ENCODE measurements around the gene SLC66A3.

DNA sequence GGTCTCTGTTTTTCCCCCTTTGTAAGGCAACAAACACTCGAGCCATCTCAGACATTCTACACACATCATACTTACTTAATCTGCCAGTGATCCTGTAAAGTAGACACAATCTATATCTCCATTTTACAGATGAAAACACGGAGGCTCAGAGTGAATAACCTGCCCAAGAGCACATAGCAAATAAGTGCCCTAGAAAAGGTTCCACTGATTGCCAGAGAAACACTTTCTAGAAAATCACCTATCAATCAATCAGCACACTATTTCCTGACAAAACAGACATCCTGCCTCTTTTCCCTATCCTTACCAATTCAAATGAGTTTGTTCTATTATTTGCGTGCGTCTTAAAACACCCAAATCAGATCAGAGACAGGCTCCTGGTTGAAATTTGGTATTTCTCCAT, 23.9 kb downstream of the SLC66A3 start:
- TF ChIP-seq POLR2A (IDR thresholded peaks at IDR 0.05; ENCODE audit: low read depth, low read length) (no peak), TAF1 (IDR thresholded peaks at IDR 0.05; ENCODE audit: borderline replicate concordance, low read depth, low read length) (no peak), POLR2AphosphoS5 (IDR thresholded peaks at IDR 0.05; ENCODE audit: low read depth, low read length) (no peak)
